Activated naive CD8-positive, alpha-beta T cell treated with anti-CD3 and anti-CD28 coated beads, Interleukin-2, amount 10 ng/mL, durations not matched to agents 7 days and 5 days (primary cell): ENCODE data around the gene TBC1D9. TPM values are rescaled to one million over a fixed set of nuclear protein-coding genes. Genes with fewer than 3 reads are reported as not detected.

Experiments used
- ATAC-seq: fragments of 150-1000 bp; cut with Tn5 transposase; one replicate; pipeline ENCODE4 v1.10.0; 2021; ENCODE audit warnings: low read depth, moderate library complexity
- POLR2A ChIA-PET: fragments of 350-600 bp; sonication (Branson Sonifier 250); formaldehyde crosslinking; loops from one replicate; lab custom pipeline; 2021; ENCODE audit warnings: antibody characterized with exemption; lab: Charles Lee
- DNase-seq: peaks from one replicate; pipeline ENCODE4 v3.0.0; 2021
- H3K27ac Mint-ChIP-seq: one replicate; pipeline ENCODE4 v1.8.0; 2022; ENCODE audit warnings: mild to moderate bottlenecking, mixed read lengths
- H3K27me3 Mint-ChIP-seq: one replicate; pipeline ENCODE4 v1.8.0; 2022; ENCODE audit warnings: mild to moderate bottlenecking, moderate library complexity, mixed read lengths
- H3K36me3 Mint-ChIP-seq: one replicate; pipeline ENCODE4 v1.8.0; 2021; ENCODE audit warnings: mild to moderate bottlenecking, mixed read lengths
- H3K4me1 Mint-ChIP-seq: one replicate; pipeline ENCODE4 v1.8.0; 2021; ENCODE audit warnings: mixed read lengths
- H3K4me3 Mint-ChIP-seq: one replicate; pipeline ENCODE4 v1.8.0; 2022; ENCODE audit warnings: mild to moderate bottlenecking, moderate library complexity, mixed read lengths
- H3K9me3 Mint-ChIP-seq: one replicate; pipeline ENCODE4 v1.8.0; 2021; ENCODE audit warnings: mixed read lengths
- total RNA-seq, 2 experiments: library from RNA; stranded (reverse); gene quantifications; one replicate each; pipeline ENCODE4 v1.2.3, GENCODE V29; 2021

Gene TBC1D9
- total RNA-seq, 2 experiments from 2014 or later = 0.11 to 0.17 TPM

GRCh38 chr4:140612357-140612756 lies 143.8 kb downstream of the TBC1D9 start:
- no peak for DNase-seq
- Mint-ChIP-seq H3K4me3 (no peak overlapping the region), H3K9me3 (no peaks in the 10 kb centered on the region), H3K36me3 (no peaks in the 10 kb centered on the region), H3K27ac (no peak overlapping the region), H3K4me1 (peaks cover 3% of the 10 kb centered on the region), H3K27me3 (peaks cover 9% of the 10 kb centered on the region)
- ATAC-seq = no peak
- POLR2A ChIA-PET = no interaction called here

- ATAC-seq = no peak
- Mint-ChIP-seq H3K36me3 (no peaks in the 10 kb centered on the region), H3K4me1 (peaks cover 3% of the 10 kb centered on the region), H3K27me3 (peaks cover 9% of the 10 kb centered on the region), H3K9me3 (no peaks in the 10 kb centered on the region), H3K4me3 (no peak overlapping the region), H3K27ac (no peak overlapping the region)
- POLR2A ChIA-PET = no interaction called here
- no peak for DNase-seq
These were observed 144.3 kb downstream of the TBC1D9 start for GRCh38 chr4:140611854-140612253.

- Mint-ChIP-seq H3K4me1 (peaks cover 3% of the 10 kb centered on the region), H3K36me3 (no peaks in the 10 kb centered on the region), H3K9me3 (no peaks in the 10 kb centered on the region), H3K27me3 (peaks cover 11% of the 10 kb centered on the region), H3K27ac (no peak overlapping the region), H3K4me3 (no peak overlapping the region)
- ATAC-seq (no peak), DNase-seq (no peak)
- POLR2A ChIA-PET = interaction anchor here (0.7 kb wide), 1 partner anchor 282 kb away, joined by 3 read pairs; no protein-coding TSS in a partner anchor
These were observed 146.4 kb downstream of the TBC1D9 start for GRCh38 chr4:140609548-140610425.

- Mint-ChIP-seq H3K4me1 (peaks cover 3% of the 10 kb centered on the region), H3K27ac (no peak overlapping the region), H3K4me3 (no peak overlapping the region), H3K9me3 (no peaks in the 10 kb centered on the region), H3K36me3 (no peaks in the 10 kb centered on the region), H3K27me3 (peaks cover 10% of the 10 kb centered on the region)
- ATAC-seq (no peak), DNase-seq (no peak)
- POLR2A ChIA-PET = no interaction called here
These were observed 148.3 kb downstream of the TBC1D9 start for GRCh38 chr4:140607852-140608251.

- no peaks in the 10 kb centered on the region for H3K4me1 Mint-ChIP-seq
- peaks cover 5% of the 10 kb centered on the region for H3K27me3 Mint-ChIP-seq
- no peaks in the 10 kb centered on the region for H3K9me3 Mint-ChIP-seq
- no peak overlapping the region for H3K4me3 Mint-ChIP-seq
- no peak overlapping the region for H3K27ac Mint-ChIP-seq
- no peaks in the 10 kb centered on the region for H3K36me3 Mint-ChIP-seq
- DNase-seq (no peak), ATAC-seq (no peak)
- POLR2A ChIA-PET = no interaction called here
These were observed 151.6 kb downstream of the TBC1D9 start for GRCh38 chr4:140604544-140604943.

GRCh38 chr4:140603286-140603685 lies 152.9 kb downstream of the TBC1D9 start:
- DNase-seq (no peak), ATAC-seq (no peak)
- no peaks in the 10 kb centered on the region for H3K36me3 Mint-ChIP-seq
- H3K27me3 Mint-ChIP-seq = peaks cover 3% of the 10 kb centered on the region
- POLR2A ChIA-PET = no interaction called here
- no peak overlapping the region for H3K4me3 Mint-ChIP-seq
- H3K4me1 Mint-ChIP-seq = no peaks in the 10 kb centered on the region
- H3K9me3 Mint-ChIP-seq = no peaks in the 10 kb centered on the region
- H3K27ac Mint-ChIP-seq = no peak overlapping the region

DNA sequence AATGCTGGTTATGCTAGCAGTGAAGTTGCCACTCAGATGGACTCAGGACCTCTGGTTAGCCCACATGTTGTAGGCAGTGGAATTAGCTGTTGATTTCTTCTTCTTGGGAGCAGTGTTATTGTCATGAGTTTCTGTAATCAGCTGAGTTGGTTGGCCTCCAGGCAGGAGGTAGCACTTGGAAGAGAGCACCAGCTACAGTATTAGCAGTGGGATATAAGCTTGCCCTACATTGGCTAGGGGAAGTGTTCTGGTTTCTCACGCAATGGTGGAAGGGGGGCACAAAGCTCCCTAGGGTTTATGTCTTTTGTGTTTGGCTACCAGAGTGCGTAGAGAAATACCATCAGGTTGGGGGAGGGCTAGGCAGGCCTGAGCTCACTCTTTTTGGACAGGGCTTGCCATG lies 153.5 kb downstream of the TBC1D9 start:
- H3K4me3 Mint-ChIP-seq = no peak overlapping the region
- DNase-seq (no peak), ATAC-seq (no peak)
- H3K27me3 Mint-ChIP-seq = peaks cover 5% of the 10 kb centered on the region
- POLR2A ChIA-PET = no interaction called here
- no peaks in the 10 kb centered on the region for H3K4me1 Mint-ChIP-seq
- H3K36me3 Mint-ChIP-seq = no peaks in the 10 kb centered on the region
- H3K9me3 Mint-ChIP-seq = no peaks in the 10 kb centered on the region
- no peak overlapping the region for H3K27ac Mint-ChIP-seq

DNA sequence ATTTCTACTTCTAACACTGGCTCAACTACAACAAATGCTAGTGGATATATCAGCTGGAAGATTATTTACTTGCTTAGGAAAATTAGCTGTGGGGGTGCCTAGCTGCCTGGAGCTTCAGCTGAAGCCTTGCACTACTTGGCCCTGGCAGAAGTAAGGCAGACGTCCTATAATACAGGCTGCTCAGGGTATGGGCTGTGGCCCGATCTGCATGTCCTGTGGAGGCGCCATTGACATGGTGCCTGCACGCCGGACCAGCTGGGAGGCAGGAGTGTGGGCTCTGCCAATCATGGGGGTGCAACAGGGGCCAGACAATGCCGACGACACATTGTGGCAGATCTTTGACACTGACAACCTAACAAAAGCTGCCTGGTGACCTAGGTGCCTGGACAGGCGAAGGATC lies 155.8 kb downstream of the TBC1D9 start:
- no peak overlapping the region for H3K4me3 Mint-ChIP-seq
- POLR2A ChIA-PET = no interaction called here
- no peak overlapping the region for H3K27ac Mint-ChIP-seq
- H3K9me3 Mint-ChIP-seq = no peaks in the 10 kb centered on the region
- H3K4me1 Mint-ChIP-seq = no peaks in the 10 kb centered on the region
- ATAC-seq = no peak
- no peak for DNase-seq
- H3K27me3 Mint-ChIP-seq = peaks cover 5% of the 10 kb centered on the region
- no peaks in the 10 kb centered on the region for H3K36me3 Mint-ChIP-seq

DNA sequence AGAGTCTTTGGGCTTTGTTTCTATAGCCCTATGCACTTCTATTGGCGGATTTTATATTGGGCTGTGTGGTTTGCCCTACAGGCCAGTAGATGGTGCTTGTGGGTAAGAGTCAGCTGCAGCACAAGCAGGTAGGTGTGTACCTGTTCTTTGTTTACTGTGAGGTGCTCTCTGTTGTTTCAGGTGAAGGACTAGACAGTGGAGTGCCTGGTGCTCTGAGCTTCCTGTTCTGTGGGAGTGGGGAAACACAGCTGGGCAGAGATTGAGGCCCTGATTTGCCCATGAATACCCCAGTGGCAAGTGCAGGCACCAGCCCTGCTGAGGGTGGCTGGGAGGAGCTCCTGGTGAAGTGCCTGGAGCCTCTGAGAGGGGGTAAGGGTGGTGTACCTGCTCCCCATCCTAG lies 161.1 kb downstream of the TBC1D9 start:
- H3K36me3 Mint-ChIP-seq = no peaks in the 10 kb centered on the region
- DNase-seq = no peak
- POLR2A ChIA-PET = no interaction called here

DNA sequence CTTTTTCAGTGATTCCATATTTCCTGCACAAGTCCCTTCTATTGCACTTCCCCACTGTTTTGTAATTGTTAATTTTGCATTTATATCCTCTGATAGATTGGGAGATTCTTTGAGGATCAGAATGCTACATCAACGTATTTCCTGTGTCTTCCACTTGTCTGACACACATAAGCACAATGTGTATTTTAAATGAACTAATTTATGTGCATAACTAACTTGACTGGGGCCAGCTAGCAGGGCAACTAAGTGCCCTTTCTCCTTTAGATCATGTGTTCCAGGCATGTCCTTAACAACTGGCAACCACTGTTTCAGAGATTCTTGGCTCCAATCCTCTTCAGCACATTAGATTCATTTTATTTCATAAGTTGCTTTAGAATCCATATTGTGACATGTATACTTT lies 171.7 kb downstream of the TBC1D9 start:
- Mint-ChIP-seq H3K4me1 (no peaks in the 10 kb centered on the region), H3K9me3 (no peaks in the 10 kb centered on the region), H3K4me3 (no peak overlapping the region), H3K27ac (no peak overlapping the region), H3K27me3 (peaks cover 12% of the 10 kb centered on the region), H3K36me3 (no peaks in the 10 kb centered on the region)
- no peak for DNase-seq
- POLR2A ChIA-PET = no interaction called here
- ATAC-seq = no peak

More for the DNA sequence above, 161.1 kb downstream of the TBC1D9 start:
- no peak for ATAC-seq
- H3K27me3 Mint-ChIP-seq = peaks cover 28% of the 10 kb centered on the region
- no peak overlapping the region for H3K4me3 Mint-ChIP-seq
- H3K27ac Mint-ChIP-seq = no peak overlapping the region
- H3K4me1 Mint-ChIP-seq = no peaks in the 10 kb centered on the region
- H3K9me3 Mint-ChIP-seq = peaks cover 1% of the 10 kb centered on the region

DNA sequence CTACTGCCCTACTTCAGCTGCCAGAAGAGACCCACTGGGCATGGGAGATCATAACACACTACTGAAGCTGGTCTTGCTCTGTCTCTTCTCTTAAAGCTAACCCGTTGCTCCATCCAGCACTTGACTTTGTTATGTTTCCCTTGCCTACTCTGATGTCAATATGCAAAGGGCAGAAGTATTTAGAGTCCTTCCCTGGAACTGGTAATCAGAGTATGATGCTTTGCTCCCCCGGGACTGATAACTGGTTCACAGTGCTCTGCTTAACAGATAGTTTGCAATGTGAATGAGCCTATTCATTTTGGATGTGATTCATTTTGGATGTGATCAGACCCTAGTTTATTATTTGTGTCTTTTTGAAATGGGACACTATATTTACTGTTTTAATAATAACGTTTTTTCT lies 175.1 kb downstream of the TBC1D9 start:
- DNase-seq (no peak), ATAC-seq (no peak)
- Mint-ChIP-seq H3K27ac (no peak overlapping the region), H3K27me3 (peaks cover 40% of the 10 kb centered on the region), H3K9me3 (no peaks in the 10 kb centered on the region), H3K4me3 (no peak overlapping the region), H3K36me3 (no peaks in the 10 kb centered on the region), H3K4me1 (no peaks in the 10 kb centered on the region)
- POLR2A ChIA-PET = no interaction called here

DNA sequence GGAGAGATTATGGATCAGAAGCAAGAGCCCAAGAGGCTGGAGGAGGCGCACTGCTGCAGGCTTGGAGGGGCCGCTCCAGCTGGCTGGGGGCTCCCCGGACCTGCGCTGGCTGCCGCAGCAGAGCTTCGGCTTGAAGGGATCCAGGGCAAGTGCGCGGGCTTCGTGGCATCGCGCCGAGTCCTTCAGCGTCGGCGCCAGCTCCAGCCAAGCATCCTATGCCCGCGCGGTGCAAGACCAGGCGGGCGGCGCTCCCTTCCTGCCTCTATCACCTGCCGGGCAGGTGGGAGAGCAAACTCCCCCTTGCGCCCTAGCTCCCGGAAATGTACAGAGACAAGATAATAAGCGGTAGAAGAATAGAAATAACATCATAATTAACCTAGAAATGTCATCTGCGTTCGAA lies 176.9 kb downstream of the TBC1D9 start:
- no peaks in the 10 kb centered on the region for H3K9me3 Mint-ChIP-seq

DNA sequence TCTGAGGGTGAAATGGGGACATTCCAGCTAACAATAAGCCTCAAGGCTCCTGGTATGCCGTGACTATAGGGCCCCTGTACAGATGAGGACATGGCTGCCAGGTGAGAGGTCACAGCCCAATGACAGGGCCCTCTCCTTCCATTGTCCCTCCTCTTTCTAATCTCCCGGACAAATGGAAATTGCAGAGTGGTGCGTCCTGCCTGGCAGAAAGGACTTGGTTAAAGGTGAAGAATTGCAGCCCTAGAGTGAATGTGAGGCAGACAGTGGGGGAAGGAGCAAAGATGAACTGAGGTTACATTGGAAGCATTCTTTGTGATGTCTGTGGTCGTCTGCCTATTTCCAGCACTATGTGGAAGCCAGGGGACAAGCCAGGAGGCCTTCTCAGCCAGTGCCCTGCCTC lies 180.7 kb downstream of the TBC1D9 start:
- H3K27me3 Mint-ChIP-seq = peaks cover 65% of the 10 kb centered on the region
- H3K4me3 Mint-ChIP-seq = no peak overlapping the region
- H3K4me1 Mint-ChIP-seq = no peaks in the 10 kb centered on the region
- peaks cover 2% of the 10 kb centered on the region for H3K9me3 Mint-ChIP-seq
- H3K36me3 Mint-ChIP-seq = no peaks in the 10 kb centered on the region
- POLR2A ChIA-PET = no interaction called here
- ATAC-seq (no peak), DNase-seq (no peak)
- no peak overlapping the region for H3K27ac Mint-ChIP-seq

More for the DNA sequence above, 176.9 kb downstream of the TBC1D9 start:
- Mint-ChIP-seq H3K36me3 (no peaks in the 10 kb centered on the region), H3K27me3 (peaks cover 45% of the 10 kb centered on the region), H3K4me1 (no peaks in the 10 kb centered on the region), H3K4me3 (no peak overlapping the region), H3K27ac (no peak overlapping the region)
- no peak for ATAC-seq
- POLR2A ChIA-PET = no interaction called here
- DNase-seq = no peak

DNA sequence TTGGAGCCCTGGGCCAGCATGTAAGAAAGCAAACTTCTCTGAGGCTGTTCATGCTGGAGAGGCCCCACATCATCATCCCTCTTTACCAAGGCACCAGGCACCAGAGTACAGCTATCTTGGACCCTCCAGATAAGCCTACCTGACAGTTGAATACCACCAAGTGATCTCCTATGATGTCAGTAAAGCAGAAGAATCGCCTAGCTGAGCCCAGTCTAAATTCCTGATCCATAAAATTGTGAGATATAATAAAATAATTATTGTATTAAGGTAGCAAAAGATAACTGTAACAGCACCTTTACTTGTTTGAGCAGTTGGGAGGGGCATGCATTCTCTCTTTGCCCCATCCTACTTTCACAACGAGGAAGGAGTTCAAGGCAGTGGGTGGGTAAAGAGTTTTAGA lies 184.6 kb downstream of the TBC1D9 start:
- H3K9me3 Mint-ChIP-seq = peaks cover 2% of the 10 kb centered on the region
- DNase-seq (no peak), ATAC-seq (no peak)
- no peak overlapping the region for H3K27ac Mint-ChIP-seq
- no peaks in the 10 kb centered on the region for H3K36me3 Mint-ChIP-seq
- peaks cover 67% of the 10 kb centered on the region for H3K27me3 Mint-ChIP-seq
- POLR2A ChIA-PET = no interaction called here
- H3K4me1 Mint-ChIP-seq = peaks cover 10% of the 10 kb centered on the region
- H3K4me3 Mint-ChIP-seq = no peak overlapping the region
